ENCODE measurements around the gene UBE2G2. TPM values are rescaled to one million over a fixed set of nuclear protein-coding genes. Genes with fewer than 3 reads are reported as not detected.

The UBE2G2 gene
- total RNA-seq, 1 experiment from 2014 or later = 117 TPM

GRCh38 chr21:44801468-44802395, at the start of gene UBE2G2 (continued):
- TF ChIP-seq ZBTB21 (CRISPR knock-in tag; IDR thresholded peaks at IDR 0.05; ENCODE audit: borderline replicate concordance) (no peak), MAX (CRISPR knock-in tag; IDR thresholded peaks at IDR 0.05) (peak; percentile 99), ATF2 (CRISPR knock-in tag; IDR thresholded peaks at IDR 0.05; ENCODE audit: borderline replicate concordance, low read depth) (no peak), GTF2I (CRISPR knock-in tag; conservative IDR thresholded peaks at IDR 0.05) (no peak), MLX (CRISPR knock-in tag; IDR thresholded peaks at IDR 0.05) (no peak), ZNF263 (CRISPR knock-in tag; IDR thresholded peaks at IDR 0.05; ENCODE audit: low read depth) (no peak; the same call in 1 of the 2 replicates), ZNF396 (CRISPR knock-in tag; IDR thresholded peaks at IDR 0.05; ENCODE audit: borderline replicate concordance) (no peak), ZNF416 (CRISPR knock-in tag; IDR thresholded peaks at IDR 0.05) (no peak), MXD4 (CRISPR knock-in tag; IDR thresholded peaks at IDR 0.05; ENCODE audit: borderline replicate concordance) (no peak), IRF2 (CRISPR knock-in tag; IDR thresholded peaks at IDR 0.05; ENCODE audit: borderline replicate concordance, low read depth) (no peak), SMAD3 (CRISPR knock-in tag; IDR thresholded peaks at IDR 0.05; ENCODE audit: borderline replicate concordance) (peak; percentile 91), ZNF532 (CRISPR knock-in tag; IDR thresholded peaks at IDR 0.05; ENCODE audit: borderline replicate concordance) (no peak; the same call in 1 of the 2 replicates), NR3C1 (CRISPR knock-in tag; conservative IDR thresholded peaks at IDR 0.05; ENCODE audit: low read depth) (no peak), FOXP4 (CRISPR knock-in tag; IDR thresholded peaks at IDR 0.05) (peak; percentile 92), KAT7 (CRISPR knock-in tag; IDR thresholded peaks at IDR 0.05; ENCODE audit: borderline replicate concordance) (no peak), FOXJ3 (CRISPR knock-in tag; IDR thresholded peaks at IDR 0.05; ENCODE audit: borderline replicate concordance) (no peak), RORB (CRISPR knock-in tag; IDR thresholded peaks at IDR 0.05) (no peak), ELF4 (CRISPR knock-in tag; IDR thresholded peaks at IDR 0.05; ENCODE audit: low read depth) (peak; percentile 86; the same call in 1 of the 2 replicates), CREM (CRISPR knock-in tag; IDR thresholded peaks at IDR 0.05) (peak; percentile 87)
